Spleen (tissue), 11 donors: ENCODE results near the gene ITIH4. TPM values are rescaled to one million over a fixed set of nuclear protein-coding genes. Genes with fewer than 3 reads are reported as not detected.

Source experiments
- DNase-seq: peaks from one replicate; pipeline ENCODE4 v3.0.0-alpha.2; 2020
- H3K27ac ChIP-seq, 8 donors: fragments of 200-600 bp; sonication (generic) in 7 of 8; 1 replicate in 4 of 8; 2 replicates in 4 of 8; pipeline versions ENCODE4 v1.5.0 to v1.8.0; 2016 to 2021; ENCODE audit warnings: inconsistent platforms in 4 of 8, mild to moderate bottlenecking in 4 of 8, moderate library complexity in 1 of 8
- H3K27me3 ChIP-seq, 7 donors: fragments of 200-600 bp; sonication (generic) in 6 of 7; replicated peaks in 1 of 7; 1 replicate in 4 of 7; 2 replicates in 3 of 7; pipeline versions ENCODE4 v1.5.0 to v1.8.0; 2016 to 2021; ENCODE audit warnings: inconsistent platforms in 3 of 7, mild to moderate bottlenecking in 1 of 7
- H3K36me3 ChIP-seq, 6 donors: fragments of 200-600 bp; sonication (generic) in 5 of 6; 1 replicate in 4 of 6; 2 replicates in 2 of 6; pipeline versions ENCODE4 v1.5.0 to v1.8.0; 2016 to 2021; ENCODE audit warnings: inconsistent platforms in 2 of 6
- H3K4me1 ChIP-seq, 6 donors: fragments of 200-600 bp; sonication (generic) in 5 of 6; 1 replicate in 3 of 6; 2 replicates in 3 of 6; pipeline versions ENCODE4 v1.5.0 to v1.8.0; 2016 to 2021; ENCODE audit warnings: inconsistent platforms in 3 of 6
- H3K4me3 ChIP-seq, 8 donors: fragments of 200-600 bp; sonication (generic) in 7 of 8; 1 replicate in 4 of 8; 2 replicates in 4 of 8; pipeline versions ENCODE4 v1.5.0 to v1.8.0; 2016 to 2021; ENCODE audit warnings: inconsistent platforms in 4 of 8, mild to moderate bottlenecking in 4 of 8, moderate library complexity in 2 of 8
- H3K9me3 ChIP-seq, 8 donors: fragments of 200-600 bp; sonication (generic) in 7 of 8; 1 replicate in 4 of 8; 2 replicates in 4 of 8; pipeline versions ENCODE4 v1.5.0 to v1.8.0; 2016 to 2021; ENCODE audit warnings: inconsistent platforms in 4 of 8
- CTCF ChIP-seq, 11 experiments: fragments of 200-600 bp in 7 of 11; fragments of 450-650 bp in 4 of 11; sonication (generic) in 4 of 11; IDR thresholded peaks in 8 of 11; conservative IDR thresholded peaks in 3 of 11; 1 replicate in 7 of 11; 2 replicates in 4 of 11; pipeline versions ENCODE4 v1.4.0 to v1.8.0; 2016 to 2021; ENCODE audit warnings: antibody characterized with exemption in 11 of 11, inconsistent platforms in 4 of 11, mild to moderate bottlenecking in 1 of 11
- POLR2A ChIP-seq, 3 donors: fragments of 450-650 bp; IDR thresholded peaks; one replicate each; pipeline ENCODE4 v1.5.1; 2017; ENCODE audit warnings: antibody characterized with exemption in 3 of 3, mild to moderate bottlenecking in 1 of 3
- POLR2AphosphoS5 ChIP-seq, 3 donors: sonication (generic); formaldehyde crosslinking; IDR thresholded peaks; one replicate each; pipeline ENCODE4 v1.5.1; 2017; ENCODE audit warnings: antibody characterized with exemption in 3 of 3
- WGBS, 5 donors: extraction: QIAGEN DNeasy Blood & Tissue Kit in 3 of 5; methylation state at CpG; one replicate each; pipeline versions ENCODE4 v1.1.5 to v1.1.7; 2013 to 2018; 5-methylcytosine and 5-hydroxymethylcytosine counted together
- intact Hi-C: fragments of 100-400 bp; cut with DNase I; formaldehyde crosslinking; loops from one replicate; pipeline ENCODE4 v1.15.0; 2023; ENCODE audit warnings: low total_unique reads
- polyA plus RNA-seq, 3 donors: library from polyadenylated mRNA; stranded (reverse); fragments of 200-250 nt; gene quantifications; one replicate each; pipeline ENCODE4 v1.2.1, GENCODE V29; 2013
- total RNA-seq, 7 donors: library from RNA; depleted of rRNA in 3 of 7; stranded (reverse); fragments of >200 nt in 3 of 7; fragmentation: NEBNext Ultra II Directional in 4 of 7; extraction: Animal tissue kit (Norgen Biotek cat#: 25700) in 4 of 7; gene quantifications; one replicate each; pipeline versions ENCODE4 v1.1.0 to v1.2.1, GENCODE V29; 2016 to 2021
- donor health status: healthy with polysubstance abuse.
- donor health status: DM: no; HTN: no; CAD: no; lungs with moderate emphysema.
- donor health status: DM: no; HTN: no; CAD: no.
- donor health status: Bipolar disorder and iron deficiency.
- donor health status: healthy.
- donor health status: DM: no; HTN: no; CAD: no.
- donor health status: DM: yes; HTN: yes; CAD: no.

ITIH4 gene
- total and polyA plus RNA-seq, 10 donors, result 9.9 to 54.2 (median 21.6) TPM

GRCh38 chr3:52841981-52842340 lies 11.5 kb upstream of the ITIH4 start:
- Histone ChIP-seq H3K4me1 (peaks cover 0 to 71% (median 18%) of the 10 kb centered on the region in 6 donors), H3K9me3 (no peaks in the 10 kb centered on the region), H3K27me3 (no peaks in the 10 kb centered on the region), H3K4me3 (no peak overlapping the region), H3K36me3 (peaks cover 0 to 86% (median 42%) of the 10 kb centered on the region in 6 donors), H3K27ac (peak overlapping the region in 1 of 8 donors; percentile 55)
- intact Hi-C loops, result no loop called here
- TF ChIP-seq POLR2A (IDR thresholded peaks at IDR 0.05) (no peak), CTCF (IDR thresholded peaks at IDR 0.05 in 8 of 11, conservative IDR thresholded peaks at IDR 0.05 in 3 of 11) (no peak), POLR2AphosphoS5 (IDR thresholded peaks at IDR 0.05) (no peak)
- DNase-seq, result peak; percentile 45
- 69 to 85% (median 80%) methylated on average over 12 of the region's 12 CpGs for WGBS, 5 donors

GRCh38 chr3:52841211-52841980 lies 10.9 kb upstream of the ITIH4 start:
- no peaks in the 10 kb centered on the region for H3K9me3 ChIP-seq
- peaks cover 0 to 65% (median 15%) of the 10 kb centered on the region in 6 donors for H3K4me1 ChIP-seq
- intact Hi-C loops, result no loop called here
- DNase-seq, result peak; percentile 41
- TF ChIP-seq CTCF (IDR thresholded peaks at IDR 0.05 in 8 of 11, conservative IDR thresholded peaks at IDR 0.05 in 3 of 11), result no peak
- TF ChIP-seq POLR2AphosphoS5 (IDR thresholded peaks at IDR 0.05), result no peak
- no peak for TF ChIP-seq POLR2A (IDR thresholded peaks at IDR 0.05)
- H3K4me3 ChIP-seq, result no peak overlapping the region
- H3K27ac ChIP-seq, result no peak overlapping the region
- H3K36me3 ChIP-seq, result peaks cover 0 to 86% (median 42%) of the 10 kb centered on the region in 6 donors
- no peaks in the 10 kb centered on the region for H3K27me3 ChIP-seq
- 91 to 95% (median 95%) methylated on average over 12 of the region's 12 CpGs for WGBS, 5 donors

- TF ChIP-seq POLR2A (IDR thresholded peaks at IDR 0.05) (no peak), CTCF (IDR thresholded peaks at IDR 0.05 in 8 of 11, conservative IDR thresholded peaks at IDR 0.05 in 3 of 11) (no peak), POLR2AphosphoS5 (IDR thresholded peaks at IDR 0.05) (no peak)
- Histone ChIP-seq H3K27me3 (no peaks in the 10 kb centered on the region), H3K27ac (no peak overlapping the region), H3K4me3 (no peak overlapping the region), H3K9me3 (no peaks in the 10 kb centered on the region), H3K36me3 (peaks cover 0 to 100% (median 50%) of the 10 kb centered on the region in 6 donors), H3K4me1 (peaks cover 0 to 52% (median 9%) of the 10 kb centered on the region in 6 donors)
- intact Hi-C loops, result no loop called here
- DNase-seq, result peak; percentile 49
- WGBS, 5 donors, result 86 to 92% (median 89%) methylated on average over 23 of the region's 23 CpGs
Observed at GRCh38 chr3:52839892-52840545, 9.5 kb upstream of the ITIH4 start.

- H3K9me3 ChIP-seq, result no peaks in the 10 kb centered on the region
- intact Hi-C loops, result no loop called here
- 67 to 94% (median 90%) methylated on average over 1 to 2 of the region's 2 CpGs for WGBS, 5 donors
- TF ChIP-seq CTCF (IDR thresholded peaks at IDR 0.05 in 8 of 11, conservative IDR thresholded peaks at IDR 0.05 in 3 of 11) (no peak), POLR2AphosphoS5 (IDR thresholded peaks at IDR 0.05) (no peak), POLR2A (IDR thresholded peaks at IDR 0.05) (no peak)
- H3K27ac ChIP-seq, result no peak overlapping the region
- no peak overlapping the region for H3K4me3 ChIP-seq
- H3K4me1 ChIP-seq, result peaks cover 0 to 44% (median 9%) of the 10 kb centered on the region in 6 donors
- H3K36me3 ChIP-seq, result peaks cover 0 to 98% (median 48%) of the 10 kb centered on the region in 6 donors
- H3K27me3 ChIP-seq, result no peaks in the 10 kb centered on the region
- DNase-seq, result peak; percentile 51
Observed at GRCh38 chr3:52839268-52839575, 8.8 kb upstream of the ITIH4 start.
